GM21367 (cell line): ENCODE data around the gene C2orf49.
A peak's percentile ranks its signal among the peaks of the same experiment; 100 is the strongest.
"Not testable (repeated sequence)": the region's sequence is repeated elsewhere in the genome, so short reads cannot be mapped to it uniquely, and the experiment has no call there.

Experiments used
- ATAC-seq: cut with Tn5 transposase; IDR thresholded peaks from one replicate; pipeline ENCODE4 v1.9.1; 2021; ENCODE audit not compliant: unreplicated experiment

Gene C2orf49

DNA sequence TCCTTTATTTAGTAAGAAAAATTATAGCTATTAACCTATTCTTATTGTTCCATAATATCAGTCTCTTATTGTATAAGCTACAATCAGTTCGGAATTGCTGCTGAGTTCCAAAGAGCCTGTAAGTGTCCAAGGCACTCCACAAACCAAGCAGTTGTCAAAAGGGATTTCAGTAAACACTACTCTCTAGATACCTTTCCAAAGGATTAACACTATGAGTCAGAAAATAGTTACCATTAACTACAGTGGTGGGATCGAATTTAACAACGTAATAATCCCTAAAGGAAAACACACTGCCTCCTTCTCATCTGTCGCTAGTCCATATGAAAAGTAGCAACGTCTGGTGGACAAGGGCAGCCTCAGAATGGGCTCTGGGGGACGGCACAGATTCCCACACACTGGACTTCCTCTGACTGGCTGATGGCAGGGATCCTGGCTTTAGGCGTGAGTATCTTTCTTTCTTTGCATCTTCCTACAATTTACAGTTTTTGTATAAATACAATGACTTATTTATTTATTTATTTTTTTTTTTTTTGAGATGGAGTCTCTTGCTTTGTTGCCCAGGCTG is 16.6 kb upstream of the C2orf49 start:
- ATAC-seq: no peak

GRCh38 chr2:105321875-105322646 is 15.3 kb upstream of the C2orf49 start:
- ATAC-seq: no peak

DNA sequence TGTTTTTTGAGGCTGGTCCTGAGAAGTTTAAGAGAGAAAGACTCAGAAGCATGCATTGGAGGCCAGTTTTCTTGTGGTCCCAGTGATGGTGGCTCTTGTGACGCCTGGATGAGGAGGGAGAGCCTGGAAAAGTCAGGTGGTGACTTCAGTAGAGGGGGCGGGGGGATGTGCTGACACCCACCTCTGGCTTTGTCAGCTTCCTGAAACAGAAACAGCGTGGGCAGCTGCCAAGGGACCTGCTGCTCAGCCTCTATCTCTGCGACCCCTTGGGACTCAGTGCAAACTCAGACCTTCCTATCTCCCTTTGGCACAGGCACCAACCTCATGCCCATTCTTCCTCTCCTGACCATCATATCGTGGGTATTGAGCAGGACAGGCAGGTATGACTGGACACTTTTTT is 14.2 kb upstream of the C2orf49 start:
- ATAC-seq: no peak

- no peak for ATAC-seq
These were observed 13.2 kb upstream of the C2orf49 start for GRCh38 chr2:105324101-105324500.

DNA sequence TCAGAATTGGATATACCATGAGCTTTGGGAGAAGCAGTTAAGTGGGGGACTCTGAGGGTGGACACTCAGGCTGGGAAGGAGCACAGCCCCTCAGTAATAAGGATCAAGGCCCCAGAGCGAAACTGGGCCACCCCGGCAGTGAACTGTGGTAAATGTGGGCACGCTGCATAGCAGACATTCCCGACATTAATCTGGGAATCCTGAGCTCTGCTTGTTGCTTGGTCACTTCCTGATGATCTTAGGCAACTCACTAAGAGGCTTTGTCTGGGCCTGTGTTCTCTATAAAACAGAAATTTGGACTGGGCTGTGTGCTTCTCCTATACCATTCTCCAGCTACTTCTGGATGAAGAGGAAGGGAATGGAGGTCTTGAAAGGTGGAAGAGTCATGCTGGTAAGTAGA is 12.6 kb upstream of the C2orf49 start:
- ATAC-seq: no peak

DNA sequence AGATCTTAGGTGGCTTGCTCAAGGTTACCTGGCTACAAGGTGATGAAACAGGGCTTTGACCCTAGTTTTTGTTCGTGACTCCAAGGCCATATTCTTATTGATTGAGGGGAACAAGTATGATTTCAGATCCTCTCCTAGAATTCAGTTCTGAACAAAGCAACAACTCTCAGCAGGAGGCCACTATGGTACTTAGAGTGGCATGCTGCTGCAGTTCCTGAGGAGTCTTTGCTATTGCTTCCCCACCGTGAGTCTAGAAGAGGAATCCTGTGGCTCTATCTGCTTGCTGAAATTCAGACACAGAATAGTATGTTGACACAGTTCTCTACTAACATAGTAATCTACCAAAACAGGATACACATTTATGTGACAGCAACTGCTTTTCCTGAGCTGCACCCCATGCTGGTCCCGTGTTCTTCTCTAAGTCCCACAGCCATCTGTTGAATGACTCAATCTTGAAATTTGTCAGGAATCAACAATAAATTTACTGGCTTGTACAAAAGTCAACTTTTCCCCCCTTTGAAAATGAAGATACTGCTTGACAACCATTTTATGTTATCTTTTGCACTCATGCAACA is 11.9 kb upstream of the C2orf49 start:
- no peak for ATAC-seq

- ATAC-seq: not testable (repeated sequence)
These were observed 10.1 kb upstream of the C2orf49 start for GRCh38 chr2:105327271-105327670.

DNA sequence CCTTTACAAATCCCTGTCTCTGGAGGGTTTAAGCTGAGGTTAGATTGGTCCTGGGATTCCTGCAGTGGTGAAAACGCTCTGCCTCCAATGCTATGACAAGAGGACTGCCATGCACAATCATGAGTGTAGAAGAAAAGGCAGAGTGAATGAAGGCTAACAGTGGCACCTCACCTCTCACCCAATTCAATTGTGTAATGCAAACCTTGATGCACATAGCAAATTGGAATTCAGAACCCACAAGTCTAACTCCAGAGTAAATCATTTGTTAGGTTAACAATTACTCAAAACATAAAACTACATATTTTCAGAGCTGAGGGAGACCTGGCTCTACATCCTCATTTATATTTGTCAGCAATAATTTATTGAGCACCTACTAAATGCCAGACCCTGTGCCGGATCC is 9.7 kb upstream of the C2orf49 start:
- ATAC-seq: no peak

- no peak for ATAC-seq
These were observed 8.8 kb upstream of the C2orf49 start for GRCh38 chr2:105328281-105329196.

DNA sequence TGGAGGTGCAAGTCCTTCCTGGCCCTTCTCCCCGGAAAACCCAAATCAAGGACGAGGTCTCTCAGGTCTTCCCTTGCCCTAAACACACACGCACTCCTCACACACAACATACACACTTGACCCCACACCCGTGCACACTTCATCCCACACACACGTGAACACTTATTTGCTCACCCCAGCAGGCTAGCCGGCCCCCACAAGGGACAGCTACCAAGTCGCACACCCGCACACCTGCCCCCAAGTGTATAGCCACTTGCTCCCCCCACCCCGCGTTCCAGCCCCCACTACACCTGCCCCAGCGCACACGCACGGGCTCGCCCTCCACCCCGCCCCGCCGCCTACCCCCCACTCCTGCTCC is 8.2 kb upstream of the C2orf49 start:
- ATAC-seq: no peak

GRCh38 chr2:105329561-105330495 is 7.5 kb upstream of the C2orf49 start, which contains the start of gene TGFBRAP1:
TGFBRAP1 (minus strand) TSS chr2:105329735; CDS start chr2:105308301, 21,434 bp downstream.
- ATAC-seq: peak; percentile 68

DNA sequence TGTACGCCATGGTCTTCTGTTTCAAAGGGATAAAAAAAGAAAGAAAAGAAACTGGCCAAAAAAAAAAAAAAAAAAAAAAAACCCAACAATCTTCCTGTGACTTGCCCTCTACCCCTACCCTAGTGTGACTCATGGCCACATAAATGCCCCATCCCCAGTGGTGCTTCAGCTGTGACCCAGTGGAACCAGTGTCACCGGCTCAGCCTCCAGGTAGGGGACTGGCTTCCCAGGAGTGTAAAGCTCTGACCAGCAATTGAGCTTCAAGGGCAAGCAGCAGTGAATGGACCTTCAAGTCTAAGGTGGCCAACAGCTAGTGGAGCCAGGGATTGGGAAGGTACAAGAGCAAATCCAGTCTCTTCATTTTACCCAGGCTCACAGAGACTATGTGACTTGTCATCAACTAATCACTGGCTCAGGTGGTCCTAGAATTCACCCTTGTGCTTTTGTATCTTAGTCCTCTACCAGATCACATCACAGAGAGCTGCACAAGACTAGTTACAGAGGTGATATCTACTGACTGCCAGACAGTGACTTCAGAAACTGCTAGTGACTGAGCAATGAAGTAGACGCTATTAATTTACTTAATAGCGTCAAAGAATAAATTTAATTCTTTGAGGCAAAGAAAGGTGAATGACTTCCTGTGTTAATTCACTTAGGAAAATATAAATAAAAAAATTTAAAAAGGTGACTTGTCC is 6.5 kb upstream of the C2orf49 start:
- no peak for ATAC-seq

DNA sequence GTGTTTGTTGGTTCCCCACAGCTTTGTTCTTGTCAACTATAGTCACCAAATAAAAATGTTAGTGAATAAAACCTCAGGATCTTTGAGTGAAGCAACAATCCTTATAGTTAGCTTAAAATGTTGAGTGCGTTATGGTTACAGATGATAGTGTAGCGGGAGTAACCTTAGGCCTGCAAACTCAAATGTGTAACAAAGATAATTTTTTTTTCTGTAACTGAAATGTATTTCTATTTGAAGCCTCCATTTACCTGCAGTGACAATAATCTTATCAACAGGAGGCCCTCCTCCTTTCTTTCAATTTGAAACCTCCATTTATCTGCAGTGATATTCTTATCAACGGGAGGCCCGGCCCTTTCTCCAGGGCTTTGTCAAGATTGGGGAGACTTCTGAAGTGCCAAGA is 3.1 kb upstream of the C2orf49 start:
- ATAC-seq: no peak

DNA sequence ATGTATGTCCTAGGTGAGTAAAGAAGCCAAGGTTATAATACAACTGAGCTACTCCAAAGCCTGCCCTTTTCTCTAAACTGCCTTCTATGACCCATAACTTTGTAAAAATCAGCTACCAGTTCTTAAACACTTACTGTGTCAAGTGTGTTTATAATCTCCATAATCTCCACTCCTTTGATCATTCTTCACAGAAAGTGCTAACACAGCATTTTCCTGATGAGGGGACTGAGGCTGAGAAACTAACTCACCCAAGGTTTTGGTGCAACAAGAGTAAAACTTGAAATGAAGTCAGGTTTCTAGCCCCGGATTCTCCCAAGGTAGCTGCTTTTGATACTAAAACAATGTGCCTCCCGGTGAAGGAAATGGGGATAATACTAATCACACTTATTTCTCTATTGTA is 1.9 kb upstream of the C2orf49 start:
- no peak for ATAC-seq

- no peak for ATAC-seq
These were observed 586 bp upstream of the C2orf49 start for GRCh38 chr2:105336786-105337121.

GRCh38 chr2:105338020-105338385 is 663 bp downstream of the C2orf49 start:
- peak; percentile 20 for ATAC-seq

DNA sequence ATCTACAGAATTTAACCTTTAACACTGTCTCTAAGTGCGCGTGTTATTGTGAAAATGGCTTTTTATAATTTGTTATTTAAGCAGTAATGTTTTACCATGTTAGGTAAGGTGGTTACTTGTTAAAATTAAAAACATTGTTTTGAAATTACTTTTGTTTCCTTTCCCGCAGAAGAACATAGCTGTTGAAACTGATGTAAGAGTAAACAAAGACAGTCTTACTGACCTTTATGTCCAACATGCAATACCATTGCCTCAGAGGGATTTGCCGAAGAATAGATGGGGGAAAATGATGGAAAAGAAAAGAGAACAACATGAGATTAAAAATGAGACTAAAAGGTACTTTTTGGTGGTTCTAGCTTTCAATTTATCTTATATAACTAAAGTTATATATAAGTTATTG is 2.1 kb downstream of the C2orf49 start:
- no peak for ATAC-seq

GRCh38 chr2:105344704-105345345 is 7.5 kb downstream of the C2orf49 start:
- ATAC-seq: no peak

GRCh38 chr2:105357122-105357521 is 19.8 kb downstream of the C2orf49 start:
- no peak for ATAC-seq
